HFF-Myc (cell line): Measurements from ENCODE around the gene TNIK.
"Not testable (repeated sequence)": the region's sequence is repeated elsewhere in the genome, so short reads cannot be mapped to it uniquely, and the experiment has no call there.

Experiments used
- DNase-seq: peaks from one replicate; pipeline ENCODE4 v3.0.0-alpha.2; 2011; ENCODE audit warnings: low read depth; ENCODE audit errors: extremely low read depth
- H3K4me3 ChIP-seq: replicated peaks from 2 replicates; pipeline ENCODE4 v1.5.1; 2011; ENCODE audit warnings: low read depth, mild to moderate bottlenecking, control low read depth, low read length
- CTCF ChIP-seq: IDR thresholded peaks from 2 replicates; pipeline ENCODE4 v1.5.1; 2012; ENCODE audit warnings: mild to moderate bottlenecking, low read depth, low read length, control low read depth; ENCODE audit errors: missing control alignments

Gene TNIK

GRCh38 chr3:171383206-171384018, 76.8 kb downstream of the TNIK start:
- DNase-seq = no peak
- no peak overlapping the region for H3K4me3 ChIP-seq
- TF ChIP-seq CTCF = no peak

GRCh38 chr3:171382347-171382746, 77.9 kb downstream of the TNIK start:
- not testable (repeated sequence) for H3K4me3 ChIP-seq, DNase-seq

GRCh38 chr3:171380711-171381425, 79.3 kb downstream of the TNIK start:
- TF ChIP-seq CTCF = no peak
- H3K4me3 ChIP-seq = no peak overlapping the region
- no peak for DNase-seq

- H3K4me3 ChIP-seq = no peak overlapping the region
- no peak for DNase-seq
- no peak for TF ChIP-seq CTCF
Measured at GRCh38 chr3:171379961-171380483, 80.2 kb downstream of the TNIK start.

GRCh38 chr3:171379281-171379680, 80.9 kb downstream of the TNIK start:
- H3K4me3 ChIP-seq = no peak overlapping the region
- no peak for TF ChIP-seq CTCF
- no peak for DNase-seq

- H3K4me3 ChIP-seq = no peak overlapping the region
- no peak for TF ChIP-seq CTCF
- DNase-seq = no peak
Measured at GRCh38 chr3:171378586-171378985, 81.6 kb downstream of the TNIK start.

GRCh38 chr3:171377859-171378258, 82.3 kb downstream of the TNIK start:
- TF ChIP-seq CTCF = no peak
- DNase-seq = no peak
- H3K4me3 ChIP-seq = no peak overlapping the region
